Upper lobe of left lung (tissue), 6 donors: ENCODE data around the gene TBC1D5. TPM values are rescaled to one million over a fixed set of nuclear protein-coding genes. Genes with fewer than 3 reads are reported as not detected.

Experiments
- ATAC-seq, 2 donors: fragments of 200-7000 bp; cut with Tn5 transposase; one replicate each; pipeline ENCODE4 v1.9.1; 2022; ENCODE audit warnings: mild to moderate bottlenecking in 2 of 2, moderate library complexity in 2 of 2; ENCODE audit not compliant: low FRiP score in 2 of 2
- DNase-seq, 2 donors: peaks; one replicate each; pipeline ENCODE4 v3.0.0-alpha.2; 2019 to 2020
- H3K27ac ChIP-seq, 4 donors: fragments of 200-600 bp; sonication (generic); one replicate each; pipeline ENCODE4 v1.5.1; 2016 to 2019
- H3K27me3 ChIP-seq, 4 donors: fragments of 200-600 bp; sonication (generic); one replicate each; pipeline ENCODE4 v1.5.1; 2017 to 2019
- H3K36me3 ChIP-seq, 4 donors: fragments of 200-600 bp; sonication (generic); one replicate each; pipeline ENCODE4 v1.5.1; 2016 to 2019
- H3K4me1 ChIP-seq, 4 donors: fragments of 200-600 bp; sonication (generic); one replicate each; pipeline ENCODE4 v1.5.1; 2018 to 2019
- H3K4me3 ChIP-seq, 4 donors: fragments of 200-600 bp; sonication (generic); one replicate each; pipeline ENCODE4 v1.5.1; 2017 to 2019; ENCODE audit warnings: mild to moderate bottlenecking in 2 of 4, moderate library complexity in 1 of 4
- H3K9me3 ChIP-seq, 4 donors: fragments of 200-600 bp; sonication (generic); one replicate each; pipeline ENCODE4 v1.5.1; 2018 to 2019
- CTCF ChIP-seq, 6 experiments: fragments of 450-650 bp in 4 of 6; fragments of 200-600 bp in 2 of 6; sonication (generic) in 2 of 6; IDR thresholded peaks; one replicate each; pipeline ENCODE4 v1.5.1; 2016 to 2019; ENCODE audit warnings: antibody characterized with exemption in 6 of 6
- EP300 ChIP-seq, 4 donors: sonication (generic); formaldehyde crosslinking; IDR thresholded peaks; one replicate each; pipeline ENCODE4 v1.5.1; 2017; ENCODE audit warnings: antibody characterized with exemption in 4 of 4, control low read depth in 2 of 4
- POLR2A ChIP-seq, 4 donors: fragments of 450-650 bp; IDR thresholded peaks; one replicate each; pipeline ENCODE4 v1.5.1; 2016 to 2017; ENCODE audit warnings: antibody characterized with exemption in 4 of 4, mild to moderate bottlenecking in 2 of 4
- POLR2AphosphoS5 ChIP-seq, 2 donors: sonication (generic); formaldehyde crosslinking; IDR thresholded peaks; one replicate each; pipeline ENCODE4 v1.5.1; 2017; ENCODE audit warnings: antibody characterized with exemption in 2 of 2
- WGBS, 2 donors: methylation state at CpG; one replicate each; pipeline ENCODE4 v1.1.5; 2017 to 2018; 5-methylcytosine and 5-hydroxymethylcytosine counted together
- total RNA-seq, 6 donors: library from RNA; depleted of rRNA in 4 of 6; stranded (reverse); fragments of >200 nt in 4 of 6; gene quantifications; one replicate each; pipeline versions ENCODE4 v1.1.0 to v1.2.1, GENCODE V29; 2016 to 2021
- donor health status: DM: no; HTN: no; CAD: no; lungs with moderate emphysema.
- donor health status: DM: no; HTN: yes; CAD: no; lungs with severe emphysema.

The TBC1D5 gene
- total RNA-seq, 6 donors from 2014 or later, result 53.0 to 135 (median 63.3) TPM

- WGBS, 2 donors, result 97 to 100% methylated on average over 3 of the region's 3 CpGs
- H3K4me3 ChIP-seq, result no peak overlapping the region
- H3K9me3 ChIP-seq, result no peaks in the 10 kb centered on the region
- no peak for ATAC-seq
- no peaks in the 10 kb centered on the region for H3K27me3 ChIP-seq
- no peak for DNase-seq
- TF ChIP-seq CTCF (IDR thresholded peaks at IDR 0.05) (no peak), POLR2AphosphoS5 (IDR thresholded peaks at IDR 0.05) (no peak), POLR2A (IDR thresholded peaks at IDR 0.05) (no peak), EP300 (IDR thresholded peaks at IDR 0.05) (no peak)
- peaks cover 0 to 12% (median 0%) of the 10 kb centered on the region in 4 donors for H3K36me3 ChIP-seq
- no peak overlapping the region for H3K27ac ChIP-seq
- peaks cover 0 to 6% (median 1%) of the 10 kb centered on the region in 4 donors for H3K4me1 ChIP-seq
Measured at GRCh38 chr3:17724122-17724521, 18.3 kb downstream of the TBC1D5 start.

GRCh38 chr3:17717411-17717810, 25.0 kb downstream of the TBC1D5 start:
- ATAC-seq (no peak), DNase-seq (no peak)
- Histone ChIP-seq H3K27ac (no peak overlapping the region), H3K4me1 (peaks cover 0 to 6% (median 3%) of the 10 kb centered on the region in 4 donors), H3K36me3 (peaks cover 0 to 21% (median 9%) of the 10 kb centered on the region in 4 donors), H3K9me3 (peaks cover 4 to 15% (median 9%) of the 10 kb centered on the region in 4 donors), H3K4me3 (no peak overlapping the region), H3K27me3 (no peaks in the 10 kb centered on the region)
- no peak for TF ChIP-seq EP300 (IDR thresholded peaks at IDR 0.05)
- no peak for TF ChIP-seq CTCF (IDR thresholded peaks at IDR 0.05)
- no peak for TF ChIP-seq POLR2AphosphoS5 (IDR thresholded peaks at IDR 0.05)
- no peak for TF ChIP-seq POLR2A (IDR thresholded peaks at IDR 0.05)

GRCh38 chr3:17714473-17714872, 28.0 kb downstream of the TBC1D5 start:
- Histone ChIP-seq H3K4me1 (peaks cover 0 to 4% (median 0%) of the 10 kb centered on the region in 4 donors), H3K27ac (no peak overlapping the region), H3K27me3 (no peaks in the 10 kb centered on the region), H3K9me3 (peaks cover 4 to 15% (median 9%) of the 10 kb centered on the region in 4 donors), H3K4me3 (no peak overlapping the region), H3K36me3 (peaks cover 0 to 21% (median 9%) of the 10 kb centered on the region in 4 donors)
- ATAC-seq (no peak), DNase-seq (no peak)
- 96 to 100% methylated on average over 2 of the region's 2 CpGs for WGBS, 2 donors
- TF ChIP-seq CTCF (IDR thresholded peaks at IDR 0.05) (no peak), POLR2A (IDR thresholded peaks at IDR 0.05) (no peak), EP300 (IDR thresholded peaks at IDR 0.05) (no peak), POLR2AphosphoS5 (IDR thresholded peaks at IDR 0.05) (no peak)

- DNase-seq, result no peak
- H3K27me3 ChIP-seq, result no peaks in the 10 kb centered on the region
- no peak for TF ChIP-seq EP300 (IDR thresholded peaks at IDR 0.05)
- TF ChIP-seq POLR2A (IDR thresholded peaks at IDR 0.05), result no peak
- TF ChIP-seq POLR2AphosphoS5 (IDR thresholded peaks at IDR 0.05), result no peak
- no peak for TF ChIP-seq CTCF (IDR thresholded peaks at IDR 0.05)
- H3K4me3 ChIP-seq, result no peak overlapping the region
- 73 to 82% methylated on average over 1 of the region's 1 CpG for WGBS, 2 donors
- no peak for ATAC-seq
- H3K9me3 ChIP-seq, result peaks cover 0 to 6% (median 3%) of the 10 kb centered on the region in 4 donors
- no peaks in the 10 kb centered on the region for H3K4me1 ChIP-seq
- H3K36me3 ChIP-seq, result peaks cover 0 to 8% (median 2%) of the 10 kb centered on the region in 4 donors
- no peak overlapping the region for H3K27ac ChIP-seq
Measured at GRCh38 chr3:17709236-17709810, 33.1 kb downstream of the TBC1D5 start.
